ENCODE results near the gene C1QTNF1. TPM values are rescaled to one million over a fixed set of nuclear protein-coding genes. Genes with fewer than 3 reads are reported as not detected.

C1QTNF1 gene
- total RNA-seq, 1 donor = 0.10 TPM

Other genes starting within 250 kb of the C1QTNF1 start
- gene CYTH1, start 241.9 kb upstream of the C1QTNF1 start, total RNA-seq = 273 TPM
- gene USP36, start 183.4 kb upstream of the C1QTNF1 start, total RNA-seq = 170 TPM
- 5.9 TPM for gene CEP295NL, start 121.0 kb upstream of the C1QTNF1 start, total RNA-seq
- gene TIMP2, start 98.8 kb upstream of the C1QTNF1 start, total RNA-seq = 19.9 TPM
- gene LGALS3BP, start 44.2 kb upstream of the C1QTNF1 start, total RNA-seq = 20.5 TPM
- gene CANT1, start 14.4 kb upstream of the C1QTNF1 start, total RNA-seq = 28.1 TPM
- 25.2 TPM for gene ENGASE, start 50.7 kb downstream of the C1QTNF1 start, total RNA-seq

All from mononuclear cell (primary cell).